Fibroblast of mammary gland (primary cell): ENCODE results near the gene TLR8.

Experiments used
- DNase-seq: peaks from one replicate; pipeline ENCODE4 v3.0.0-alpha.2; 2010; ENCODE audit warnings: low read depth
- H3K4me3 ChIP-seq: 2 replicates; pipeline ENCODE4 v1.5.1; 2011; ENCODE audit warnings: low read depth, mild to moderate bottlenecking, low read length, moderate library complexity; ENCODE audit not compliant: control insufficient read depth
- TF ChIP-seq, protein P1 (sequence below): conservative IDR thresholded peaks from 2 replicates; pipeline ENCODE4 v1.5.1; 2011; ENCODE audit warnings: low read depth, low read length, inconsistent platforms; ENCODE audit not compliant: control insufficient read depth, insufficient read depth

The TLR8 gene

GRCh38 chrX:12967711-12968465 lies 61.5 kb downstream of the TLR8 start:
- TF ChIP-seq, protein P1, sequence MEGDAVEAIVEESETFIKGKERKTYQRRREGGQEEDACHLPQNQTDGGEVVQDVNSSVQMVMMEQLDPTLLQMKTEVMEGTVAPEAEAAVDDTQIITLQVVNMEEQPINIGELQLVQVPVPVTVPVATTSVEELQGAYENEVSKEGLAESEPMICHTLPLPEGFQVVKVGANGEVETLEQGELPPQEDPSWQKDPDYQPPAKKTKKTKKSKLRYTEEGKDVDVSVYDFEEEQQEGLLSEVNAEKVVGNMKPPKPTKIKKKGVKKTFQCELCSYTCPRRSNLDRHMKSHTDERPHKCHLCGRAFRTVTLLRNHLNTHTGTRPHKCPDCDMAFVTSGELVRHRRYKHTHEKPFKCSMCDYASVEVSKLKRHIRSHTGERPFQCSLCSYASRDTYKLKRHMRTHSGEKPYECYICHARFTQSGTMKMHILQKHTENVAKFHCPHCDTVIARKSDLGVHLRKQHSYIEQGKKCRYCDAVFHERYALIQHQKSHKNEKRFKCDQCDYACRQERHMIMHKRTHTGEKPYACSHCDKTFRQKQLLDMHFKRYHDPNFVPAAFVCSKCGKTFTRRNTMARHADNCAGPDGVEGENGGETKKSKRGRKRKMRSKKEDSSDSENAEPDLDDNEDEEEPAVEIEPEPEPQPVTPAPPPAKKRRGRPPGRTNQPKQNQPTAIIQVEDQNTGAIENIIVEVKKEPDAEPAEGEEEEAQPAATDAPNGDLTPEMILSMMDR, result no peak
- DNase-seq, result no peak
- no peak overlapping the region for H3K4me3 ChIP-seq

GRCh38 chrX:12970691-12971202 lies 64.3 kb downstream of the TLR8 start:
- TF ChIP-seq, protein P1, result peak; percentile 53
- peak; percentile 79 for DNase-seq
- H3K4me3 ChIP-seq, result no peak overlapping the region

- TF ChIP-seq, protein P1, result no peak
- no peak overlapping the region for H3K4me3 ChIP-seq
- DNase-seq, result no peak
These were observed 65.0 kb downstream of the TLR8 start for GRCh38 chrX:12971282-12972003.

DNA sequence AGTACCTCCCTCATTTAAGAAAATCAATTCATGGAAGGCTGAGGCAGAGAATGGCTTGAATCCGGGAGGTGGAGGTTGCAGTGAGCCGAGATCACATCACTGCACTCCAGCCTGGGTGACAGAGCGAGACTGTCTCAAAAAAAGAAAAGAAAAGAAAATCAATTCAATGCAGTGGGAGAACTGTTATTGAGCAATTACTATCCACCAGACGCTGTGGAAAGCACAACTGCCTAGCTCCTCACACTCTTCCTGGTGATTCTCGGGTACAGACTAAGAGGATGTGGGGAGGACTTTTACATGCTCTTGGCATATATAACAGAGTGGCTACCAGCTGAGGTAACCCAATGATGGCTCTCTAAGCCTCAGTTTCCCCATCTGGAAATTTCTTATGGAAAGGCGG lies 65.8 kb downstream of the TLR8 start:
- TF ChIP-seq, protein P1, result no peak
- DNase-seq, result no peak
- H3K4me3 ChIP-seq, result no peak overlapping the region
